Fibroblast of lung (primary cell): Measurements from ENCODE around the gene ACADS. TPM values are rescaled to one million over a fixed set of nuclear protein-coding genes. Genes with fewer than 3 reads are reported as not detected.

Experiments
- DNase-seq, 2 donors: peaks; one replicate each; pipeline versions ENCODE4 v3.0.0 to v3.0.0-alpha.2; 2010; ENCODE audit warnings: low read depth in 2 of 2
- H2AFZ ChIP-seq: 2 replicates; pipeline ENCODE4 v1.5.1; 2012; ENCODE audit warnings: low read length, control low read depth, inconsistent platforms
- H3K27ac ChIP-seq: 2 replicates; pipeline ENCODE4 v1.5.1; 2011; ENCODE audit warnings: low read length, control low read depth; ENCODE audit not compliant: insufficient read depth
- H3K27me3 ChIP-seq: 2 replicates; pipeline ENCODE4 v1.5.1; 2011; ENCODE audit warnings: mild to moderate bottlenecking, low read length; ENCODE audit not compliant: control insufficient read depth, insufficient read depth
- H3K36me3 ChIP-seq: 2 replicates; pipeline ENCODE4 v1.5.1; 2011; ENCODE audit warnings: low read length; ENCODE audit not compliant: control insufficient read depth, insufficient read depth
- H3K4me1 ChIP-seq: 2 replicates; pipeline ENCODE4 v1.5.1; 2011; ENCODE audit warnings: low read length; ENCODE audit not compliant: control insufficient read depth, insufficient read depth; ENCODE audit errors: extremely low read depth
- H3K4me2 ChIP-seq: 2 replicates; pipeline ENCODE4 v1.5.1; 2011; ENCODE audit warnings: low read length, control low read depth; ENCODE audit not compliant: insufficient read depth; ENCODE audit errors: extremely low read depth
- H3K4me3 ChIP-seq, 4 experiments: fragments of 200-600 bp in 1 of 4; sonication (generic) in 1 of 4; replicated peaks in 1 of 4; 2 replicates each; pipeline ENCODE4 v1.5.1; 2011 to 2016; ENCODE audit warnings: low read length in 4 of 4, low read depth in 3 of 4, mild to moderate bottlenecking in 3 of 4, control low read depth in 2 of 4, inconsistent platforms in 1 of 4, mixed read lengths in 1 of 4; ENCODE audit not compliant: insufficient read depth in 1 of 4; ENCODE audit errors: control extremely low read depth in 1 of 4
- H3K79me2 ChIP-seq: 2 replicates; pipeline ENCODE4 v1.5.1; 2012; ENCODE audit warnings: mild to moderate bottlenecking, low read length, inconsistent platforms; ENCODE audit not compliant: control insufficient read depth, insufficient read depth
- H3K9ac ChIP-seq: 2 replicates; pipeline ENCODE4 v1.5.1; 2011; ENCODE audit warnings: mild to moderate bottlenecking, low read length, control low read depth; ENCODE audit not compliant: insufficient read depth
- H3K9me3 ChIP-seq: 2 replicates; pipeline ENCODE4 v1.5.1; 2012; ENCODE audit warnings: low read depth, low read length; ENCODE audit not compliant: control insufficient read depth, insufficient read depth
- H4K20me1 ChIP-seq: 2 replicates; pipeline ENCODE4 v1.5.1; 2011; ENCODE audit warnings: low read length; ENCODE audit not compliant: control insufficient read depth, insufficient read depth; ENCODE audit errors: extremely low read depth
- EZH2 ChIP-seq: IDR thresholded peaks from 2 replicates; pipeline ENCODE4 v1.5.1; 2012; ENCODE audit warnings: low read length, control low read depth, mild to moderate bottlenecking; ENCODE audit errors: missing control alignments
- polyA plus RNA-seq, 2 donors: library from polyadenylated mRNA; depleted of rRNA in 1 of 2; stranded (reverse) in 1 of 2; unstranded in 1 of 2; fragments of >200 nt; gene quantifications; 2 replicates each; pipeline ENCODE4 v1.2.1, GENCODE V29; 2011 to 2012; ENCODE audit warnings: missing spikeins in 1 of 2
- total RNA-seq: library from RNA; depleted of rRNA; stranded (reverse); fragments of >200 nt; gene quantifications from 2 replicates; pipeline ENCODE4 v1.2.1, GENCODE V29; 2014
- TF ChIP-seq, protein P1 (sequence below), 2 donors: IDR thresholded peaks in 1 of 2; conservative IDR thresholded peaks in 1 of 2; 1 replicate in 1 of 2; 2 replicates in 1 of 2; pipeline ENCODE4 v1.5.1; 2011 to 2012; ENCODE audit warnings: low read length in 2 of 2, control low read depth in 1 of 2, inconsistent platforms in 1 of 2, low read depth in 1 of 2, mild to moderate bottlenecking in 1 of 2

The ACADS gene
- total and polyA plus RNA-seq, 2 donors (not counting 1 experiment from before 2014, with no cell fraction given) = 4.5 to 15.9 TPM

DNA sequence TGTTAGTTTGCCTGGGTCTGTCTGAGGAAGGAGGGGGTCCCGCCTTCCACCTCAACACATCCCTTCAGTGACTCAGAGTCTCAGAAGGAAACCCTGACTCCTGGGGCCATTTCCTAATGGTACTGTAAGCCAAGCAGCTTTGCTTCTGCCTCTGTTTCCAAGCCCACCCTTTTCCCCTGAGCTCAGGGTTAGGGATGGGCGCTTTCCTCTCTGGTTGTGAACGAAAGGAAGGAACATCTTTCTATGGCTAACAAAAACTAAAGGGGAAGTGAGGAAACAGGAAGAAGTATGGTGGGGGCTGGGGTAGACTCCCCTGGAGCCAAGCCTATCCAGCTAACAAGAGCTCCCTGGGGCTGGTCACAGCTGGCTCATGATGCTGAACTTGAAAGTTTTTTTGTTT lies 27.0 kb upstream of the ACADS start:
- Histone ChIP-seq H3K79me2 (no peaks in the 10 kb centered on the region), H4K20me1 (no peaks in the 10 kb centered on the region), H3K4me1 (no peaks in the 10 kb centered on the region), H3K4me3 (no peak overlapping the region), H3K36me3 (peaks cover 20% of the 10 kb centered on the region), H3K4me2 (no peak overlapping the region), H3K9ac (no peak overlapping the region), H3K27ac (no peak overlapping the region), H3K27me3 (no peaks in the 10 kb centered on the region), H3K9me3 (no peaks in the 10 kb centered on the region), H2AFZ (no peak overlapping the region)
- TF ChIP-seq, protein P1, sequence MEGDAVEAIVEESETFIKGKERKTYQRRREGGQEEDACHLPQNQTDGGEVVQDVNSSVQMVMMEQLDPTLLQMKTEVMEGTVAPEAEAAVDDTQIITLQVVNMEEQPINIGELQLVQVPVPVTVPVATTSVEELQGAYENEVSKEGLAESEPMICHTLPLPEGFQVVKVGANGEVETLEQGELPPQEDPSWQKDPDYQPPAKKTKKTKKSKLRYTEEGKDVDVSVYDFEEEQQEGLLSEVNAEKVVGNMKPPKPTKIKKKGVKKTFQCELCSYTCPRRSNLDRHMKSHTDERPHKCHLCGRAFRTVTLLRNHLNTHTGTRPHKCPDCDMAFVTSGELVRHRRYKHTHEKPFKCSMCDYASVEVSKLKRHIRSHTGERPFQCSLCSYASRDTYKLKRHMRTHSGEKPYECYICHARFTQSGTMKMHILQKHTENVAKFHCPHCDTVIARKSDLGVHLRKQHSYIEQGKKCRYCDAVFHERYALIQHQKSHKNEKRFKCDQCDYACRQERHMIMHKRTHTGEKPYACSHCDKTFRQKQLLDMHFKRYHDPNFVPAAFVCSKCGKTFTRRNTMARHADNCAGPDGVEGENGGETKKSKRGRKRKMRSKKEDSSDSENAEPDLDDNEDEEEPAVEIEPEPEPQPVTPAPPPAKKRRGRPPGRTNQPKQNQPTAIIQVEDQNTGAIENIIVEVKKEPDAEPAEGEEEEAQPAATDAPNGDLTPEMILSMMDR (conservative IDR thresholded peaks at IDR 0.05 in 1 of 2, IDR thresholded peaks at IDR 0.05 in 1 of 2; ENCODE audit: low read depth in 1 of 2, low read length in 2 of 2) = no peak
- TF ChIP-seq EZH2 = no peak
- DNase-seq = no peak

DNA sequence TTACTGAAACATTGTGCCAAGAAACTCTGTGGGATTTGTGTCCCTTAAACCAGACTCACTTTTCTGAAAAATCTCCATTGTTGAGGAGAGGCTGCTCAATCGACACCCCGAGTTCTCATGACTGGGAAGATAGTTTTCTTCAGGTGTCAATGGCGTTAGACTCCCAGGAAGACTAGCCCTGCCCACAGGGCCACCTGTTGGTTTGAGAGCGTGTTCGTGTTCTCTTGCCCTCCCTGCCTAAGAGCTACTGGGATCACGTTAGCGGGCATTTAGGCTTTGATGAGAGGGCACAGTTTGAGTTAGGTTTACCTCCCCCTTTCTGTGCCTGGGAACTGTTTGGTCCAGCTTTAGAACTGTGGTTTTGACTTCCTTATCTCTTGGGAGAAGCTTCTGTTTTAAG lies 26.1 kb upstream of the ACADS start:
- Histone ChIP-seq H4K20me1 (no peaks in the 10 kb centered on the region), H3K36me3 (peaks cover 20% of the 10 kb centered on the region), H3K79me2 (no peaks in the 10 kb centered on the region)

DNA sequence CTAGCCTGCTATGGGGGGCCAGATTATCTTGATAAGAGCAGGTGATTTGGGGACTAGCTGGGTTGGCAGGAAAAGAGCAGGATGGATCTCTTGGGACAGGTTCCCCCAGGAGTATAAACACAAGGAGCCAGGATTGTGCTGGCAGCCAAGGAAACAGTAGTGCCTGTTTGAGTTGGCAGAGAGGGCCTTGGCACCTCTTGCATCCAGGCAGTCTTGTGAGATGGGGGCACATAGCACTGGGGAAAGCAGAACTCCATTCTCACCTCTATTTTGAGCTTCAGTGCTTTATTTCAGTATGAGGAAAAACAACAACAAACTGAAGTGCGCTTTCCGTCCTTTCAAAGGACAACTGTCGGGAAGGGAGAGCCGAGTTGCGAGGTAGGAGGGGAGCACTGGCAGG lies 24.7 kb upstream of the ACADS start:
- no peaks in the 10 kb centered on the region for H3K9me3 ChIP-seq
- H2AFZ ChIP-seq = no peak overlapping the region
- no peak for DNase-seq
- no peak overlapping the region for H3K27ac ChIP-seq
- no peaks in the 10 kb centered on the region for H3K4me1 ChIP-seq
- no peaks in the 10 kb centered on the region for H4K20me1 ChIP-seq
- no peaks in the 10 kb centered on the region for H3K79me2 ChIP-seq
- H3K4me3 ChIP-seq = no peak overlapping the region
- peaks cover 20% of the 10 kb centered on the region for H3K36me3 ChIP-seq
- H3K9ac ChIP-seq = no peak overlapping the region
- H3K27me3 ChIP-seq = no peaks in the 10 kb centered on the region
- H3K4me2 ChIP-seq = no peak overlapping the region
- TF ChIP-seq, protein P1 (conservative IDR thresholded peaks at IDR 0.05 in 1 of 2, IDR thresholded peaks at IDR 0.05 in 1 of 2; ENCODE audit: low read depth in 1 of 2, low read length in 2 of 2) = no peak
- no peak for TF ChIP-seq EZH2

More for the DNA sequence above, 26.1 kb upstream of the ACADS start:
- Histone ChIP-seq H3K9me3 (no peaks in the 10 kb centered on the region), H3K9ac (no peak overlapping the region), H3K27ac (no peak overlapping the region), H3K27me3 (no peaks in the 10 kb centered on the region), H2AFZ (no peak overlapping the region), H3K4me2 (no peak overlapping the region), H3K4me1 (no peaks in the 10 kb centered on the region), H3K4me3 (no peak overlapping the region)
- TF ChIP-seq, protein P1 (conservative IDR thresholded peaks at IDR 0.05 in 1 of 2, IDR thresholded peaks at IDR 0.05 in 1 of 2; ENCODE audit: low read depth in 1 of 2, low read length in 2 of 2) = no peak
- no peak for TF ChIP-seq EZH2
- DNase-seq = no peak
